Renal cortex interstitium (tissue), 15 donors: Measurements from ENCODE around the gene TRPM6. TPM values are rescaled to one million over a fixed set of nuclear protein-coding genes. Genes with fewer than 3 reads are reported as not detected.
"Not testable (repeated sequence)": the region's sequence is repeated elsewhere in the genome, so short reads cannot be mapped to it uniquely, and the experiment has no call there.

Experiments used
- DNase-seq, 11 donors: peaks; one replicate each; pipeline ENCODE4 v3.0.0-alpha.2; 2013; ENCODE audit warnings: low read depth in 9 of 11, low spot score in 4 of 11; ENCODE audit errors: extremely low read depth in 1 of 11
- long read RNA-seq, 16 experiments: transcript quantifications; one replicate each; lab custom pipeline, GENCODE V29; 2026
- polyA plus RNA-seq, 3 donors: library from polyadenylated mRNA; unstranded; fragments of 120-200 nt; gene quantifications; one replicate each; pipeline ENCODE4 v1.2.1, GENCODE V29; 2013; ENCODE audit not compliant: insufficient read length in 3 of 3

Gene TRPM6, protein sequence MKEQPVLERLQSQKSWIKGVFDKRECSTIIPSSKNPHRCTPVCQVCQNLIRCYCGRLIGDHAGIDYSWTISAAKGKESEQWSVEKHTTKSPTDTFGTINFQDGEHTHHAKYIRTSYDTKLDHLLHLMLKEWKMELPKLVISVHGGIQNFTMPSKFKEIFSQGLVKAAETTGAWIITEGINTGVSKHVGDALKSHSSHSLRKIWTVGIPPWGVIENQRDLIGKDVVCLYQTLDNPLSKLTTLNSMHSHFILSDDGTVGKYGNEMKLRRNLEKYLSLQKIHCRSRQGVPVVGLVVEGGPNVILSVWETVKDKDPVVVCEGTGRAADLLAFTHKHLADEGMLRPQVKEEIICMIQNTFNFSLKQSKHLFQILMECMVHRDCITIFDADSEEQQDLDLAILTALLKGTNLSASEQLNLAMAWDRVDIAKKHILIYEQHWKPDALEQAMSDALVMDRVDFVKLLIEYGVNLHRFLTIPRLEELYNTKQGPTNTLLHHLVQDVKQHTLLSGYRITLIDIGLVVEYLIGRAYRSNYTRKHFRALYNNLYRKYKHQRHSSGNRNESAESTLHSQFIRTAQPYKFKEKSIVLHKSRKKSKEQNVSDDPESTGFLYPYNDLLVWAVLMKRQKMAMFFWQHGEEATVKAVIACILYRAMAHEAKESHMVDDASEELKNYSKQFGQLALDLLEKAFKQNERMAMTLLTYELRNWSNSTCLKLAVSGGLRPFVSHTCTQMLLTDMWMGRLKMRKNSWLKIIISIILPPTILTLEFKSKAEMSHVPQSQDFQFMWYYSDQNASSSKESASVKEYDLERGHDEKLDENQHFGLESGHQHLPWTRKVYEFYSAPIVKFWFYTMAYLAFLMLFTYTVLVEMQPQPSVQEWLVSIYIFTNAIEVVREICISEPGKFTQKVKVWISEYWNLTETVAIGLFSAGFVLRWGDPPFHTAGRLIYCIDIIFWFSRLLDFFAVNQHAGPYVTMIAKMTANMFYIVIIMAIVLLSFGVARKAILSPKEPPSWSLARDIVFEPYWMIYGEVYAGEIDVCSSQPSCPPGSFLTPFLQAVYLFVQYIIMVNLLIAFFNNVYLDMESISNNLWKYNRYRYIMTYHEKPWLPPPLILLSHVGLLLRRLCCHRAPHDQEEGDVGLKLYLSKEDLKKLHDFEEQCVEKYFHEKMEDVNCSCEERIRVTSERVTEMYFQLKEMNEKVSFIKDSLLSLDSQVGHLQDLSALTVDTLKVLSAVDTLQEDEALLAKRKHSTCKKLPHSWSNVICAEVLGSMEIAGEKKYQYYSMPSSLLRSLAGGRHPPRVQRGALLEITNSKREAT (N-terminal part only)
- 1 to 10 TPM in 1 of 3 donors, under 1 TPM in 2; 0.59 to 1.4 (median 0.70) TPM for polyA plus RNA-seq
- long read RNA-seq, donor 1: 0 reads
- long read RNA-seq, donor 2: 0 reads
- long read RNA-seq, donor 3: 0 reads
- long read RNA-seq, donor 4: 0 reads
- long read RNA-seq, donor 5: 0 reads
- long read RNA-seq, donor 6: 0 reads
- long read RNA-seq, donor 7: 0 reads
- long read RNA-seq, donor 8: 0 reads
- long read RNA-seq, donor 9: 0 reads
- long read RNA-seq, donor 10: 0 reads
- long read RNA-seq, donor 11: 0 reads
- long read RNA-seq, donor 12: 0 reads
- long read RNA-seq, donor 13: 0 reads
- long read RNA-seq, donor 14: 0 reads
- long read RNA-seq, donor 15: 0 reads
- long read RNA-seq, donor 16: 0 reads

DNA sequence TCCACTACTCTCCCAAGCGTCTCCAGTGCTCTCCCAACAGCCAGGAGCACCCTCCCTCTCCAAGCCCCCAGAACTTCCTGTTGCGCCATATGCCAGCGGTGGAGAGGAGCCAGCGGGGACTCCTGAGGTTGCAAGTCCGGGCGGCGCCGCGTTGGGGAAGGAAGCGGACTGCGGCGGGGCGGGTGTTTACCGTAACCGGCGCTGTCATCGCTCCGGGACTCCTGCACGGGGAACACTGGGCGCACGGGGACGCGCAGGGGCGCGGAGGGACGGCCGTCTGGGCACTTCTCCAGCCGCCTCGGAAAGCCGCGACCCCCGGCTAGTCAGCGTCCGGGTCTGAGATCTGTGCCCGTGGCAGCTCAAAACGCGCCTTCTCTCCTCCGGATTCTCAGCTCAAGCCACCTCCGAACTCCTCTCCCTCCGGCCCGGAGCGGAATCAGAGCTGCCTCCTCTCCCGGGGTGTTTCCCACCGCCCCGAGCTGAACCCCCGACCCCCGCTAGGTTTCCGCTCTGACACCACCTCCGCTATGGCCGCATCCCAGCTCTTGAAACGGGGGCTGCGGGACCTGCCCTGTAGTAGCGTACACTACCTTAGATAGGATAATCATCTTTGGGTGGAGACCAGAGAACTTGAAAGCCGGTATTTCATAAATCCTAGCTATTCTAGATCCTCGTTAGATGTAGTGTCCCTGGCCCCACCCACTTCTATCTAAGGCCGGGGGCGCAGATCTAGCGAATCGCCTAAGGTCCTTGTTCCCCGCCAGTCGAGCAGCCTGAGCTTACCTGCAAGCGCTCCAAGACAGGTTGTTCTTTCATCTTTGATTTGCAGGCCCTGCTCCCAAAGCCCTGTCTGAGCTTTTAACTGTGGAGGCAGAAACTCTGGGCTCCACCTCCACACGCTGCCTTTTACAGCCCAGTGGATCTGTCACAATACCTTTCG lies at the start of gene TRPM6:
TRPM6 (minus strand) TSS at position 881 of the 940 bp plus-strand sequence; CDS start at position 816, 65 bp downstream.
- DNase-seq: peak in 6 of 11 donors; percentile 22 to 53 (median 46)

DNA sequence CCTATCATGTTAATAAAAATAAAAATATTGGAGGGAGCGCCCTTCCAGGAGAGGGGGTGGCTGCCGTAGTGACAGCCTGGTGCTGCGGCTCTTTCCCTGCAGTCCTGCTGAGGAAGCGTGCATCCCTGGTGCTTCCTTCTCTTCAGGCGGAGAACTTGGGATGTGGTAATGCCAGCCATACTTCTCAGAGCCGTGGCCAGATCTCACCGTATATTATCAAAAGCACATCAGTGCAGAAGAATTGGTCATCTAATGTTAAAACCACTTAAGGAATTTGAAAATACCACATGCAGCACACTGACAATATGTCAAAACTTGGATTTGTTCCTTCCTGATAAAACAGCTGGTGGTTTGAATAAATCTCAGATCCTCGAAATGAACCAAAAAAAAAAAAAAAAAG lies 47.3 kb upstream of the TRPM6 start:
- DNase-seq: no peak

DNA sequence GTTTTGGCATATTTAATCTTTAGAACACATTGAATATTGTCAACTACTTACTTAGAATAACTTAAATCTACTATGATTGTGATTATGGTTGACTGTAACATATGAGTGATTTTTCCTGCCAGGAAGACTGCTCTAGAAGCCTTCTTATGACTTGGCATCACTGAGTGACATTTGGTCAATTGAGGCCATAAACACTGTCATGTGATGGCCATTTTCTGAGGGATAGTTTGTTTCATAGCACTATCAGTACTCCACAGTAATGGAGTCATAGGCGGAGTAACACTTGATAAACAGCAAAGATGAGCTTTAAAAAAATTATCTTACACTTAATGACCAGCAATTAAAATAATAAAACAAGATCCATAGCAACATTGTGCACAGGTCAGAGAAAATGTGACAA lies 34.0 kb upstream of the TRPM6 start:
- no peak for DNase-seq

DNA sequence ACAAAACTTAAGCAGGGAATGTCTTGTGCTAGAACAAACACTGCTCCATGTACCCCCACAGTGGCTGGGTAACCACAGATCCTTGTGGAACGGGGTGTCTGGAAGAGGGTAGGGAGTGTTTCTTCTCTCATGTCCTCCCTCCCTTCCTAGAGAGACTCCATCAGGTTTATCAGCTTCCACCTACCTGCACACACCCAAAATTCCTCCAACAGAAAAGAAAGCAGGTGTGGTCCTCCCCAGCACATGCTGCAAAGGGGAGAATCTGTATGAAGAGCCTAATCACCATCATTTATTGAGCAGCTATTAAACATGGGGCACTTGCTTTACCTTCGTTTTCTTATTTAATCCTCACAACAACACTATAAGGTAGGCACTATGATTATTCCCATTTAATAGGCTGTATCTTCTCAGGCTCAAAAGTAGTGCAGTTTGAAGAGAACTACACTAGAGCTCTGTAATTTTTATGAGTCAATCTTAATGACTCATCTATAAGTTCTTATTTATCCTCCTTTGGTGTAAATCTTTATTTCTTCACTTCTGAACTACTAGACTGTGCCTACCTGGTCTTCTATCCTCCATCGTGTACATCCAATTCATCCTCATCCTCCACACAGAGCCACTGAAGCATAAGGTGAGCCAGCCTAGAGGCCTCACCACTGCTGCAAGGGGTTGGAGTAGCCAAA lies 33.4 kb upstream of the TRPM6 start:
- DNase-seq: no peak

DNA sequence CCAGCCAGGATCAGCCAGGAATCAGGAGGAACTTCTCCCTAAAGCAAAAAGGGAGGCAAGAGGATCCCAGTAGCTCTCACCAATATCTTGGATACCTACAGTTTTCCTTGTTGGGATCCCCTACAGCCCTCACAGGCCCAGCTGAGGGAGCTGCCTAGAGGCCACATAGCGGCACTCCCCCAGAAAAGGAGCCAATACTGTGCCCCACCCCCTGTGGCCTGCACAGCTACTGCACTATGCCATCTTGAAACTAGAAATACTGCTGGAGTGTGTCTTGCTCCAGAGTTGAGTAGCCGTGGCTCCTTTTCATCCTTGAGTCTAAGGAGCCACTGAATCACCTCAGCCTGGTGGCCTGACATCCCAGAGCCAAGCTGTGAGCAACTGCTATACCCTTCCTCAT lies 22.3 kb upstream of the TRPM6 start:
- no peak for DNase-seq

DNA sequence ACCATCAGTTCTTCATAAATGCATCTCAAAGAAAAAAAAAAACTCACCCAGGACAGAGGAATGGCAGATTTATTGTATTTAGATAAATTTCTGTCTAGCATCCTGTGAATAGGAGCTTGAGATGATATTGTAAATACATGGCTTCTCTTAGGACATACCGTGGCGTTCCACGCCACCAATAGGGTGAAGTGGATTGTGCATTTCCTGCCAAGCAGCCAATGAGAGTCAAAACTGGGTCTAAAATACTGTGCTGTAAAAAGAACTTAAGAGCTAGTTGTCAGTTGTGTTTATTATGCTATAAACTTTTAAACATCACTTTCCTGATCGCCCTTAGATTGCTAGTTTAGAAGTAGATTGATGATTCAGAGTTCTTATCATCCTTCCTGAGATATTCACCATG lies 20.9 kb upstream of the TRPM6 start:
- no peak for DNase-seq

DNA sequence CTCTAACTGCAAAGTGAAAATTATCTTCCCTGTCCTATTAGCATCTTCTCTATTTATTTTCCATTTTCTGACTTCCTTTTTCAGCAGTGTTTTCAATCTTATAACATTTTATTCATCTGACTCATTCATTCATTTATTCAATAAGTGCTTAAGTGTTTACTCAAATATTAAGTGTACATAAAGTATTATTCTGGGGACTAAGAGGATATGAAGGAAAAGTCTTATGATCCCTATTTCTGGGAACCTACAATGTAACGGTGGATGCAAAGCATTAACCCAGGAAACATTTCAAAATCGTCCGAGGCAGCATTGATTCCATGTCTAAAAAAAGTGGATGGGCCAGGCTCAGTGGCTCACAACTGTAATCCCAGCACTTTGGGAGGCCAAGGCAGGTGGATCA lies 19.4 kb upstream of the TRPM6 start:
- no peak for DNase-seq

DNA sequence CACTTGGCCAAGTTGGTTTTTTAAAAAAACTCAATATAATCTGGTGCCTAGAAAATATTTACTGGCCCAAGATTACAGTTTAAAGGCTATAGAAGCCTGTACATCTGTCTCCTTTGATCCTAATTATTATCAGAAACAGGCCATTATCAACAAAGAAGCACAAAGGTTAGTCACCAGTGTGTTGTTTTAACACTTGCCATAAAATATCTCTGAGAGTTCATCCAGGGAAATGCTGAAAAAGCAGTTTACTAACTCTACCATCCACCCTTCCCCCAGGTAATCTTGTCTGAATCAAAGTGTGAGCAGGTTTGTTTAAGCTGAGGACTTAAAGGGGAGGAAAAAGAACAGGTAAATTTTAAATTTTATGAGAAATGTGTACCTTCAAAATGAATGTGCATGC lies 13.3 kb upstream of the TRPM6 start:
- no peak for DNase-seq

DNA sequence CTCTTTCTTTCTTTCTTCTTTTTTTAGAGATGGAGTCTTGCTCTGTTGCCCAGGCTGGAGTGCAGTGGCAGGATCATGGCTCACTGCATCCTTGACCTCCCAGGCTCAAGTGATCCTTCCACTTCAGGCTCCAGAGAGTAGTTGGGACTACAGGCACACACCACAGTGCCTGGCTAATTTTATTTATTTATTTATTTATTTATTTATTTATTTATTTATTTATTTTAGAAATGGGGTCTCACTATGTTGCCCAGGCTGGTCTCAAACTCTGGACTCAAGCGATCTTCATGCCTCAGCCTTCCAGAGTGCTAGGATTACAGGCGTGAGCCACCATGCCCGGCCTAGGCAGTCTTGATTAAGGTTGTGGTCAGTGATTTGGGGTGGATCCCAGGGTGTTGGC lies 728 bp upstream of the TRPM6 start:
- DNase-seq: not testable (repeated sequence)

DNA sequence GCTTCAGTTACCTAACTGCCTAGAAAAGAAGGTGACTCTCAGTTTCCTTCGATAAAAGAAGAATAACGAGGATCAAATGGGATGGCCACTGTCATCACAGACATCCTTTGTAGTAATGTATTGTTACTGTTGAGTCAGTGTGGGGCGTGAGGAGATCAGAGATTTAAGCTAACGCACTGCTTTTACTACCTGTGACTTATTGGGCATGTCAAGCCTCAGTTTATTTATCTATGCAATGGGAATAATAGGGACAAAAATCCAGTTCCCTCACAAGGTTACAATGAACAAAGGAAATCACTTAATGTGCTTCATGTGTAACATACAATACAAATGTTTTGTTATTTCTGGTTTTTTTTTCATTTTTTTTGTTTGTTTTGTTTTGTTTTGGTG lies 255 bp upstream of the TRPM6 start:
- DNase-seq: peak in 1 of 11 donors; percentile 6

DNA sequence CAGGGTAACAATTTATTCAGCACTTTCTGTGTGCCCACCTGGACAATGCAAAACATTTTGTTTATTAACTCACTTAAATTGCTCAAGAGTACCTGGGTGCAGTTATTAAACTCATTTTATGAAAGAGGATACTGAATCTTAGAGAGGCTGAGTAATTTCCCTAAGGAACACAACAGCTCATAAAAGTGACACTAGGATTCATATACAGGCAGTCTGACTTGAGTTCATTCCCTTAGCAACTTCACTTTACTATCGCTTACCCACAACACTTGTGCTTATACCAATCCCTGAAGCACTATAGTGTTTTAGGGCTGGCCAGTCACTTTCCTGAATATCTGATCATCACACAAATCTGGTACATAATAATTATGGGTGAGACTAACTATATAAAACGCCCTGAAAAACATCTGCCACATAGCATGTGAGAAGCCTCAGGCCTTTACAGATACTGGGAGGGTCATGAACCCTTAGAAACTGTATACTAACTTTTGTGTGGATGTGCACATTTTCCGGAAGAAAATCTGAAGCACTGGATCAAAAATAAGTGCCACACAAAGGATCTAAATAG lies 11.3 kb downstream of the TRPM6 start:
- no peak for DNase-seq

DNA sequence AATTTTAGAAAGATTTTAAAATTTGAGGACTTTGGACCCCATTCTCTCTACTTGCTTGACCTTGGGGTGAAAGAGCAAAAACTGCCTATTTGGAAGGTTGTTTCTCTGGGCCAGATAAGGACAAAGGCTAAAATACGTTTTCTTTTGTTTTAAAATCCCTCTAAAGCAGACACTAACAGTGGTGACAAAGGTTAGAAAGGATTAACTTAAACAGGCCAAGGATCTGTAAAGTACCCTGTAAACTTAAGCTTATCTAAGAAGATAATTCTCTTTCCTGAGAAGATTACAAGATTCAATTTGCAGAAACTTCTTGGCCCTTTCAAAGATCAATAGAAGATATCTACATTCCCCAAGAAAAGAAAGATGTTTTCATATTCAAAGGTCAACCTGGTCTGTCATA lies 12.1 kb downstream of the TRPM6 start:
- no peak for DNase-seq

DNA sequence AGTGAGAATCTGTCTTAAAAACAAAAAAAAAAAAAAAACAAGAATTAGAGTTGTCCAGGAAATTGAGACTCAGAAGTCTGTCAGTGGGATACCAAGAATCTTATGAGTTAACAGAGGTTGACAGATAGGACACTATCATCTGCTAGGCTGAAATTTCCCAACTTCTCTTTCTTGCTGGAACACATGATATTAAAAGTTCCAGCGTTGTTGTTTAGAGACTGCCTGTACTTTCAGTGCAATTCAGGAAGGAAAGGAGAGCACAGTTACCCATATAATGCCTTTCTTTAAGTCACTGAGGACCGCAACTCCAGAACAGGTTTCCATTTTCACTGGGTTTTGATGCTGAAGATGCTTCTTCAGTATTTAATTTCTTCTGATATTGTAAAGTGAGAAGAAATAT lies 13.5 kb downstream of the TRPM6 start:
- no peak for DNase-seq

DNA sequence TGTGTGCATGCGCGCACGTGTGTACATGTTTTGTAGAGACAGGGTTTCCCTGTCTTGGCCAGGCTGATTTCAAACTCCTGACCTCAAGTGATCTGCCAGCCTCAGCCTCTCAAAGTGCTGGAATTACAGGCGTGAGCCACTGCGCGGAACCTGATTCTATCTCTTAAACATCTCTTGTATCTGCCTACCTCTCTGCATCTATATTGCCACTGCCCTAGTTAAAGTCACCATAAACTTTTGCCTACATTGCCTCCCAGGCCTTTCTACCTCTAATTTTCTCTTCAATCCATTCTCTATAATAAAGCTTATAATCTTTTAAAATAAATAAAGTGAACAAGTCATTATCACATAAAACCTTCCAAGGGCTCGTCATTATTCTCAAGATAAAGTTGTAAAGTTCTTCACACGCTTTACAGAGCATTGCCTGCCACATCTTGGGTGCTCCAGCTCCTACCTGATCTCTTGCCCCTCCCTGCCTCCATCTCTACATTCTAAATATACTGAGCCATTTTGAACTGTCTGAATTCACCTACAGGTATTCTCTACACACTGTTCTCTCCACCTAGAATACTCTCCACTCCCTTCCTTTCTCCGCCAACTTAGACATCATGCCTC lies 15.0 kb downstream of the TRPM6 start:
- DNase-seq: no peak

DNA sequence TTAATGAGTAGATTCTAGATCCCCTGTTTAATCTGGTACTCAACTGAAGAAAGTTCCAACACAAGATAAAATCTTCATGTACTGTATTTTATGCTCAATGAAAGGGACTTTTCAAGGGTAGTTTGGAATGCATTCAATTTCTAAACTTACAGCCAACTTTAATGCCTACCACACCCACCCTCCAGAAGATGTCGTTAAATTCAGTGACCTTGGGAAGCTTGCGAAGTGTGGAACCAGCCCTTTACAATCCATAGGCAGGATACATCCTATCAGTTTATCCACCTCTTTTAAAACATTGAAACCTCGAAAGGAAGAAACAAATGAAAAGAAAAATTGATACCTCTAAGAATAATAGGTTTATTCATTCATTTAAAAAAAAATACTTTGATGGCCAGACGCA lies 20.2 kb downstream of the TRPM6 start:
- no peak for DNase-seq

DNA sequence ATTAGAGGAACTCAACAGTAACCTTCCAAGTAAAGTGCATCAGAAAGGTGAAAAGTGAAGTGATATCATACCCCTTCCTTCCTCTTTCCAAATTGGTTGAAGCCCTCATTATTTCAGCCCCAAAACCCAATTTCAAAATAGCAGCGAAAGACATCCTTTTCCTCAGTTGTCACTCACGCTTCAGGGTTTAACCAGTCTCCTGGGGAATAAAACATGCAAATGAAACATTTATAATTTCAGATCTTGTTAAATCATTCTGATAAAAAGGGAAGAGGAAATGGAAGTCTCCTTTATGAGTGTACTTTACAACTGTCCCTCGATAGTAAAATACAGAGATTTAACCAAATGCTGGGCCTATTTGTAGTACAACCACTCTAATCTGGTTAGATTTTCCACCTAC lies 22.5 kb downstream of the TRPM6 start:
- DNase-seq: no peak
